IPS DF 4.7 (cell line): ENCODE results near the gene STAMBP.

ENCODE experiments used
- DNase-seq: peaks from one replicate; pipeline ENCODE4 v3.0.0-alpha.2; 2013; ENCODE audit warnings: low spot score; ENCODE audit errors: extremely low read depth

Gene STAMBP

GRCh38 chr2:73904952-73905351, 76.2 kb downstream of the STAMBP start:
- no peak for DNase-seq

- no peak for DNase-seq
Measured at GRCh38 chr2:73906847-73907505, 78.2 kb downstream of the STAMBP start.

- DNase-seq = no peak
Measured at GRCh38 chr2:73907840-73908452, 79.2 kb downstream of the STAMBP start.

- DNase-seq = no peak
Measured at GRCh38 chr2:73908689-73909652, 80.2 kb downstream of the STAMBP start.

GRCh38 chr2:73910873-73911547, 82.2 kb downstream of the STAMBP start:
- no peak for DNase-seq

GRCh38 chr2:73911548-73912208, 82.9 kb downstream of the STAMBP start:
- no peak for DNase-seq

GRCh38 chr2:73913414-73914054, 84.8 kb downstream of the STAMBP start:
- DNase-seq = no peak

GRCh38 chr2:73914667-73915066, 85.9 kb downstream of the STAMBP start:
- no peak for DNase-seq

- DNase-seq = no peak
Measured at GRCh38 chr2:73915437-73915993, 86.8 kb downstream of the STAMBP start.

- no peak for DNase-seq
Measured at GRCh38 chr2:73916666-73917065, 87.9 kb downstream of the STAMBP start.

GRCh38 chr2:73917296-73917695, 88.5 kb downstream of the STAMBP start:
- no peak for DNase-seq

- no peak for DNase-seq
Measured at GRCh38 chr2:73917696-73918207, 89.0 kb downstream of the STAMBP start.

GRCh38 chr2:73918856-73919255, 90.1 kb downstream of the STAMBP start:
- no peak for DNase-seq

GRCh38 chr2:73919596-73920228, 91.0 kb downstream of the STAMBP start:
- no peak for DNase-seq

GRCh38 chr2:73920577-73921545, 92.1 kb downstream of the STAMBP start:
- no peak for DNase-seq

GRCh38 chr2:73921581-73921980, 92.8 kb downstream of the STAMBP start:
- DNase-seq = no peak

GRCh38 chr2:73922681-73923080, 93.9 kb downstream of the STAMBP start:
- DNase-seq = no peak
